Raji (cell line): ENCODE data around the gene BAZ2B.

Experiments
- POLR2A ChIP-seq: IDR thresholded peaks from 2 replicates; pipeline ENCODE4 v1.6.1; 2011; ENCODE audit warnings: low read depth, low read length, control low read depth; ENCODE audit not compliant: insufficient read depth

Gene BAZ2B

GRCh38 chr2:159562248-159562647 lies 54.1 kb downstream of the BAZ2B start:
- no peak for TF ChIP-seq POLR2A

- no peak for TF ChIP-seq POLR2A
Observed at GRCh38 chr2:159561786-159562185, 54.6 kb downstream of the BAZ2B start.

- TF ChIP-seq POLR2A = no peak
Observed at GRCh38 chr2:159561242-159561641, 55.1 kb downstream of the BAZ2B start.

GRCh38 chr2:159559034-159559433 lies 57.3 kb downstream of the BAZ2B start:
- TF ChIP-seq POLR2A = no peak

GRCh38 chr2:159558479-159558878 lies 57.9 kb downstream of the BAZ2B start:
- TF ChIP-seq POLR2A = no peak

GRCh38 chr2:159557437-159558034 lies 58.8 kb downstream of the BAZ2B start:
- TF ChIP-seq POLR2A = no peak

- no peak for TF ChIP-seq POLR2A
Observed at GRCh38 chr2:159555651-159556392, 60.5 kb downstream of the BAZ2B start.

- TF ChIP-seq POLR2A = no peak
Observed at GRCh38 chr2:159553727-159554126, 62.6 kb downstream of the BAZ2B start.

GRCh38 chr2:159551806-159552205 lies 64.5 kb downstream of the BAZ2B start:
- TF ChIP-seq POLR2A = no peak

- TF ChIP-seq POLR2A = no peak
Observed at GRCh38 chr2:159550231-159550630, 66.1 kb downstream of the BAZ2B start.

GRCh38 chr2:159549234-159549633 lies 67.1 kb downstream of the BAZ2B start:
- TF ChIP-seq POLR2A = no peak

GRCh38 chr2:159546716-159547430 lies 69.5 kb downstream of the BAZ2B start:
- no peak for TF ChIP-seq POLR2A

GRCh38 chr2:159546039-159546438 lies 70.3 kb downstream of the BAZ2B start:
- TF ChIP-seq POLR2A = no peak

- no peak for TF ChIP-seq POLR2A
Observed at GRCh38 chr2:159545085-159545484, 71.3 kb downstream of the BAZ2B start.

GRCh38 chr2:159542101-159542500 lies 74.2 kb downstream of the BAZ2B start:
- no peak for TF ChIP-seq POLR2A

GRCh38 chr2:159539701-159540100 lies 76.6 kb downstream of the BAZ2B start:
- no peak for TF ChIP-seq POLR2A
